GM23248 (cell line): Measurements from ENCODE around the gene EIF4E3. TPM values are rescaled to one million over a fixed set of nuclear protein-coding genes. Genes with fewer than 3 reads are reported as not detected.

Experiments
- DNase-seq: peaks from one replicate; pipeline ENCODE4 v3.0.0-alpha.2; 2015
- H2AFZ ChIP-seq: fragments of 200-600 bp; sonication (generic); 2 replicates; pipeline ENCODE4 v1.6.1; 2016; ENCODE audit warnings: antibody characterized with exemption
- H3F3A ChIP-seq: fragments of 200-600 bp; sonication (generic); 2 replicates; pipeline ENCODE4 v1.6.1; 2016; ENCODE audit warnings: mild to moderate bottlenecking, antibody characterized with exemption, mixed run types; ENCODE audit not compliant: insufficient read depth
- H3K27ac ChIP-seq: fragments of 200-600 bp; sonication (generic); 2 replicates; pipeline ENCODE4 v1.5.1; 2016; ENCODE audit warnings: mild to moderate bottlenecking
- H3K27me3 ChIP-seq: fragments of 200-600 bp; sonication (generic); replicated peaks from 2 replicates; pipeline ENCODE4 v1.6.1; 2016; ENCODE audit warnings: mild to moderate bottlenecking; ENCODE audit not compliant: insufficient read depth
- H3K36me3 ChIP-seq: fragments of 200-600 bp; sonication (generic); 2 replicates; pipeline ENCODE4 v1.6.1; 2016; ENCODE audit warnings: low read depth, mild to moderate bottlenecking
- H3K4me1 ChIP-seq: fragments of 200-600 bp; sonication (generic); 2 replicates; pipeline ENCODE4 v1.6.1; 2016; ENCODE audit warnings: mild to moderate bottlenecking; ENCODE audit not compliant: insufficient read depth
- H3K4me2 ChIP-seq: fragments of 200-600 bp; sonication (generic); one replicate; pipeline ENCODE4 v1.6.1; 2016; ENCODE audit warnings: mild to moderate bottlenecking; ENCODE audit not compliant: unreplicated experiment
- H3K4me3 ChIP-seq: fragments of 200-600 bp; sonication (generic); 2 replicates; pipeline ENCODE4 v1.5.1; 2016; ENCODE audit warnings: mild to moderate bottlenecking
- H3K79me2 ChIP-seq: fragments of 200-600 bp; sonication (generic); 2 replicates; pipeline ENCODE4 v1.6.1; 2016; ENCODE audit warnings: mild to moderate bottlenecking; ENCODE audit not compliant: insufficient read depth
- H3K9ac ChIP-seq: fragments of 200-600 bp; sonication (generic); 2 replicates; pipeline ENCODE4 v1.6.1; 2016; ENCODE audit warnings: mild to moderate bottlenecking
- H3K9me2 ChIP-seq: fragments of 200-600 bp; sonication (generic); 2 replicates; pipeline ENCODE4 v1.6.1; 2016; ENCODE audit warnings: mixed run types, mild to moderate bottlenecking, moderate library complexity; ENCODE audit not compliant: insufficient read depth
- H3K9me3 ChIP-seq: fragments of 200-600 bp; sonication (generic); one replicate; pipeline ENCODE4 v1.6.1; 2017; ENCODE audit warnings: low read depth
- H4K20me1 ChIP-seq: fragments of 200-600 bp; sonication (generic); 2 replicates; pipeline ENCODE4 v1.6.0; 2016; ENCODE audit not compliant: insufficient read depth
- EZH2 ChIP-seq: fragments of 200-600 bp; sonication (generic); IDR thresholded peaks from 2 replicates; pipeline ENCODE4 v1.6.1; 2018; ENCODE audit warnings: antibody characterized with exemption, mild to moderate bottlenecking; ENCODE audit not compliant: insufficient read depth, poor library complexity, severe bottlenecking
- EZH2phosphoT487 ChIP-seq: fragments of 200-600 bp; sonication (generic); IDR thresholded peaks from 2 replicates; pipeline ENCODE4 v1.6.1; 2018; ENCODE audit warnings: antibody characterized with exemption, moderate library complexity, mild to moderate bottlenecking, low read depth; ENCODE audit not compliant: insufficient read depth
- WGBS, 2 experiments: methylation state at CpG; one replicate each; pipeline ENCODE4 v1.1.6; 2015 to 2017; ENCODE audit warnings: low lambda C conversion rate in 2 of 2, low coverage in 1 of 2; ENCODE audit errors: missing lambda C conversion rate in 2 of 2; 5-methylcytosine and 5-hydroxymethylcytosine counted together
- in situ Hi-C: fragments of 300-500 bp; cut with MboI; formaldehyde crosslinking; loops from 2 replicates; pipeline ENCODE4 v1.15.0; 2020
- polyA plus RNA-seq: library from polyadenylated mRNA; unstranded; fragments of >200 nt; fragmentation: Nextera tagmentation; extraction: Ambion mirVana; gene quantifications from 2 replicates; pipeline ENCODE4 v1.2.1, GENCODE V29; 2016
- total RNA-seq: library from RNA; depleted of rRNA; stranded (reverse); fragments of >200 nt; shearing (Covaris generic); gene quantifications from 2 replicates; pipeline ENCODE4 v1.2.3, GENCODE V29; 2014

The EIF4E3 gene
- total and polyA plus RNA-seq, 2 experiments from 2014 or later, result 1.1 TPM

GRCh38 chr3:71676931-71677330 lies 48.3 kb downstream of the EIF4E3 start:
- WGBS, 2 experiments, result 98% methylated on average over 2 of the region's 2 CpGs
- no peak overlapping the region for H3K27ac ChIP-seq
- in situ Hi-C loops, result no loop called here

GRCh38 chr3:71673486-71673885 lies 51.7 kb downstream of the EIF4E3 start:
- no peaks in the 10 kb centered on the region for H3F3A ChIP-seq
- no peak overlapping the region for H3K4me2 ChIP-seq
- no peaks in the 10 kb centered on the region for H4K20me1 ChIP-seq
- H3K9me2 ChIP-seq, result no peaks in the 10 kb centered on the region
- H3K36me3 ChIP-seq, result no peaks in the 10 kb centered on the region
- H3K27me3 ChIP-seq, result no peaks in the 10 kb centered on the region
- H3K27ac ChIP-seq, result no peak overlapping the region
- H3K4me3 ChIP-seq, result no peak overlapping the region
- H2AFZ ChIP-seq, result no peak overlapping the region
- H3K79me2 ChIP-seq, result no peaks in the 10 kb centered on the region
- peak; percentile 20 for DNase-seq
- WGBS, 2 experiments, result 90 to 92% methylated on average over 1 of the region's 1 CpG
- in situ Hi-C loops, result loop anchor here (25.0 kb wide), 1 partner anchor 1586 kb away; no protein-coding TSS in a partner anchor
- H3K9ac ChIP-seq, result no peak overlapping the region
- no peaks in the 10 kb centered on the region for H3K4me1 ChIP-seq
- H3K9me3 ChIP-seq, result no peaks in the 10 kb centered on the region
- no peak for TF ChIP-seq EZH2phosphoT487
- TF ChIP-seq EZH2, result no peak

More at GRCh38 chr3:71676931-71677330, 48.3 kb downstream of the EIF4E3 start:
- Histone ChIP-seq H3K9ac (no peak overlapping the region), H2AFZ (no peak overlapping the region), H3K79me2 (no peaks in the 10 kb centered on the region), H3F3A (peaks cover 9% of the 10 kb centered on the region), H3K9me3 (no peaks in the 10 kb centered on the region), H3K4me3 (no peak overlapping the region), H3K27me3 (no peaks in the 10 kb centered on the region), H3K4me1 (peaks cover 16% of the 10 kb centered on the region), H3K9me2 (no peaks in the 10 kb centered on the region), H3K4me2 (no peak overlapping the region), H3K36me3 (no peaks in the 10 kb centered on the region), H4K20me1 (no peaks in the 10 kb centered on the region)
- DNase-seq, result no peak
- TF ChIP-seq EZH2 (no peak), EZH2phosphoT487 (no peak)

DNA sequence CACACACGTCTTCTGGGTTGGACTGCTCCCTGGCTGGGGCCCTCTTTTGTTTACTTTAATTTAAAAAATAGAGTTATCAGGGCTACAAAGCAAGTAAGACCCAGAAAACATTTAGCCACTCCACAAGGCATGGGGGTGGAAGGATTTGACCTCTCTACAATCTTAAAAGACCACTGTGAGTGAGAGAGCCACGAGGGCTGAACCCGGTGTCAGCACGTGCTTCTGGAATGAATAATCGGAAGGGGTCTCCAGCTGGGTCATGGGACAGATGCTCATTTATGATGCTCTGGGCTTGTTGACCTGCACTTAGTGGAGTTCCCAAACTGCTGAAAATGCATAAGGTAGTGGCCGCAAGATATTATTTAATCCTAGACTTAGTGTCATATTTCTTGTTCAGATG lies 52.4 kb downstream of the EIF4E3 start:
- in situ Hi-C loops, result loop anchor here (25.0 kb wide), 1 partner anchor 1586 kb away; no protein-coding TSS in a partner anchor
- TF ChIP-seq EZH2phosphoT487 (no peak), EZH2 (no peak)
- Histone ChIP-seq H3K4me3 (no peak overlapping the region), H3K79me2 (no peaks in the 10 kb centered on the region), H3K9me2 (no peaks in the 10 kb centered on the region), H3K9me3 (no peaks in the 10 kb centered on the region), H3K4me2 (no peak overlapping the region), H3K4me1 (no peaks in the 10 kb centered on the region), H3K27me3 (no peaks in the 10 kb centered on the region), H2AFZ (no peak overlapping the region), H3K27ac (no peak overlapping the region), H3K9ac (no peak overlapping the region), H3K36me3 (no peaks in the 10 kb centered on the region), H3F3A (no peaks in the 10 kb centered on the region), H4K20me1 (no peaks in the 10 kb centered on the region)
- no peak for DNase-seq
- WGBS, 2 experiments, result 89 to 96% methylated on average over 6 of the region's 6 CpGs

DNA sequence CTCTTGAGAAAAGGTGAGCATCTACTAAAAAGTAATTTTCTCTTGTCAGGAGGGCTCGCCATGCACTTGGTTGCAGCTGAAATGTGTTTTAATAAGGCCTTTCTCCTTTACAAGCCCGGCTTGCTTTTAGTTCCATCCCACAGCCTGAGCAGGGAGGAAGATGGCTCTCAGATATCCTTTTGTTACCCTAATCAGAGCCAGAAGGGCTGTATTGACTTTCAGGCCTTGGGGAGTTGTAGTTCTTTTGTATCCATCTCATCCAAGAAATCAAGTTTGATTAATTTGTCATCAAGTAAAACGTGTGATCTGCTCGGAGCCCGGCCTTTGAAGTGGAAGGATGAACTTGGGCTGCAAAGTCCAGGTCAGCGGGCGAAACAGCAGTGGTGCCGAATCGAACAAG lies 52.9 kb downstream of the EIF4E3 start:
- H3K9me2 ChIP-seq, result no peaks in the 10 kb centered on the region
- H3K4me2 ChIP-seq, result no peak overlapping the region
- no peak overlapping the region for H3K4me3 ChIP-seq
- no peaks in the 10 kb centered on the region for H3K79me2 ChIP-seq
- H3K27ac ChIP-seq, result no peak overlapping the region
- DNase-seq, result no peak
- no peaks in the 10 kb centered on the region for H3F3A ChIP-seq
- in situ Hi-C loops, result loop anchor here (25.0 kb wide), 1 partner anchor 1585 kb away; no protein-coding TSS in a partner anchor
- no peaks in the 10 kb centered on the region for H3K4me1 ChIP-seq
- no peaks in the 10 kb centered on the region for H3K36me3 ChIP-seq
- H3K27me3 ChIP-seq, result no peaks in the 10 kb centered on the region
- no peak overlapping the region for H3K9ac ChIP-seq
- no peak overlapping the region for H2AFZ ChIP-seq
- 87 to 88% methylated on average over 9 of the region's 9 CpGs for WGBS, 2 experiments
- no peaks in the 10 kb centered on the region for H3K9me3 ChIP-seq
- TF ChIP-seq EZH2 (no peak), EZH2phosphoT487 (no peak)
- H4K20me1 ChIP-seq, result no peaks in the 10 kb centered on the region
